H7 (cell line): ENCODE measurements around the gene CFD. TPM values are rescaled to one million over a fixed set of nuclear protein-coding genes. Genes with fewer than 3 reads are reported as not detected.
"Not testable (repeated sequence)": the region's sequence is repeated elsewhere in the genome, so short reads cannot be mapped to it uniquely, and the experiment has no call there.

ENCODE experiments used
- DNase-seq: peaks from one replicate; pipeline ENCODE4 v3.0.0; 2012
- H3K27me3 ChIP-seq: 2 replicates; pipeline ENCODE4 v1.6.0; 2011; ENCODE audit warnings: mild to moderate bottlenecking, low read length; ENCODE audit not compliant: control insufficient read depth, insufficient read depth
- H3K36me3 ChIP-seq: replicated peaks from 2 replicates; pipeline ENCODE4 v1.5.1; 2011; ENCODE audit warnings: low read length; ENCODE audit not compliant: control insufficient read depth, insufficient read depth
- H3K4me3 ChIP-seq: 2 replicates; pipeline ENCODE4 v1.5.1; 2011; ENCODE audit warnings: low read depth, mild to moderate bottlenecking, control low read depth, low read length, moderate library complexity; ENCODE audit not compliant: insufficient read depth
- total RNA-seq: library from RNA; depleted of rRNA; stranded (reverse); fragments of >200 nt; shearing (Covaris generic); gene quantifications from 2 replicates; pipeline ENCODE4 v1.2.3, GENCODE V29; 2014

CFD gene
- total RNA-seq, 1 experiment from 2014 or later = 1.4 TPM

DNA sequence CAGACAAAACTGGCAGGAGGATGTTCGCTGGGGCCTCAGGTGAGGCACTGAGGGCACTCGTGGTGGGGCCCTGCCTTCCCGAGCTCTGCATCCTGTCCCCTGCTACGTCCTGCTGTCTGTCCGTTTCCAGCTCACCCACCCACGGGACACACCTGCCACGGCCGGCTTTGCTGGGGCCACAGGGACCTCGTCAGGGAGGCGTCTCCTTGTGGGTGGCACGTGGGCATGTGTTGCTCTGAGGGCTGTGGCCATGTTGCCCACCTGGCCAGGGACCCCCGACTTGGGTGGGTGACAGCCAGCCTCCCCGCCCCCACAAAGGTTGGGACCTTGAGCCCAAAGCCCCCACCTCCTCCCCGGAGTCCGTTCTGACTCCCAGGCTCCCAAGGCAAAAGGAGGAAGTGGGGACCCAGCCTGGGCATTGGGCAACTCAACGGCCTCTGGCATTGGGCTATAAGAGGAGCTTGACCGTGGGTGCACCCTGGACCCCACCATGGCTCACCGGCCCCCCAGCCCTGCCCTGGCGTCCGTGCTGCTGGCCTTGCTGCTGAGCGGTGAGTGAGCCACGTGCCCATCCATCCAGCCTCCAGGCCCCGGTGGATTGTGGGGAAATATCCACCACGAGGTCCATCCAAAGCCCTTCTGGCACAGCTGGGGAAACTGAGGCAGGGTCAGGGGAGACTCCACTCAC, 18.8 kb upstream of the CFD start, which contains the start of gene PRTN3:
PRTN3 (plus strand) TSS at position 481 of the 688 bp plus-strand sequence; CDS start at position 491, 10 bp downstream.
- Histone ChIP-seq H3K4me3 (no peak within 1 kb of the TSS), H3K36me3 (no peaks in the 10 kb centered on the region), H3K27me3 (peaks cover 15% of the 10 kb centered on the region)
- DNase-seq = no peak

- not testable (repeated sequence) for DNase-seq, H3K36me3 ChIP-seq, H3K4me3 ChIP-seq
- peaks cover 15% of the 10 kb centered on the region for H3K27me3 ChIP-seq
Measured at GRCh38 chr19:842802-843179, 16.7 kb upstream of the CFD start.

DNA sequence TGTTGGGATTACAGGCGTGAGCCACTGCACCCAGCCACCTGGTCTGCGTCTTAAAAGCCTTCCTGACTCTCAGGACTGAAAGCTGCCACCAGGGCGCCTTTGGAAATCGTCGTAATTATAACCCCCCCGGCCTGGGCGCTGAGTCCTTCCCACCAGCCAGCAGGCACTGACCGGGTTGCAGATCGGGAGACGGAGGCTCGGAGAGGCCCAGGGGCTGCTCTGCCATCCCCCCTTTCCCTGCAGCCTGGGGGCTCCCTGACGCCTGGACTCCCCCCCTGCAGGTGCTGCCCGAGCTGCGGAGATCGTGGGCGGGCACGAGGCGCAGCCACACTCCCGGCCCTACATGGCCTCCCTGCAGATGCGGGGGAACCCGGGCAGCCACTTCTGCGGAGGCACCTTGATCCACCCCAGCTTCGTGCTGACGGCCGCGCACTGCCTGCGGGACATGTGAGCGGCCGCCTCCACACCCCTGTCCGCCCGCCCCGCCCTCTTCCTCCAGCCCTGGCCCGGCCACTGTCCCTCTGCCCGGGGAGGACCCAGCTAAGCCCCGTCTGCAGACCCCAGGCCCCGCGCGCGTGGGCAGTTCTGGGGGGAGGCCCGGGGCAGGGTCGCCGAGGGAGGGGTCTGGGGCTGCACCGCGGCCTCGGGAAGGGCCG, 16.2 kb upstream of the CFD start:
- peak; percentile 87 for DNase-seq
- no peaks in the 10 kb centered on the region for H3K36me3 ChIP-seq
- peaks cover 15% of the 10 kb centered on the region for H3K27me3 ChIP-seq
- H3K4me3 ChIP-seq = peak overlapping the region; percentile 32

DNA sequence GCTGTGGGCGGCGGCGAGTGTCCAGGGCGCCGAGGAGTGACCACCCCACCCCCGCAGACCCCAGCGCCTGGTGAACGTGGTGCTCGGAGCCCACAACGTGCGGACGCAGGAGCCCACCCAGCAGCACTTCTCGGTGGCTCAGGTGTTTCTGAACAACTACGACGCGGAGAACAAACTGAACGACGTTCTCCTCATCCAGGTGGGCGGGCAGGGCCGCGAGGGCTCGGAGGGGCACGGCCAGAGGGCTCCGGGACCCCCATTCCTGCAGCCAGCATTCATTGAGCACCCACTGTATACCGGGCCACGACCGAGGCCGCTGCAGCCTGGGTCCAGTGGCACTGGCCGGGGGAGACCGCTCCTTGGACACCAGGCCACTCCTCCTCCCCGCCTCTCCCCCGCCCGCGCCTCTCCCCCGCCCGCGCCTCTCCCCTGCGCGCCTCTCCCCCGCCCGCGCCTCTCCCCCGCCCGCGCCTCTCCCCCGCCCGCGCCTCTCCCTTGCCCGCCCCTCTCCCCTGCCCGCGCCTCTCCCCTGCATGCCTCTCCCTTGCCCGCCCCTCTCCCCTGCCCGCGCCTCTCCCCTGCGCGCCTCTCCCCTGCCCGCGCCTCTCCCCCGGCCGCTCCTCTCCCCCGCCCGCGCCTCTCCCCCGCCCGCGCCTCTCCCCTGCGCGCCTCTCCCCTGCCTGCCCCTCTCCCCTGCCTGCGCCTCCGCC, 15.5 kb upstream of the CFD start:
- Histone ChIP-seq H3K27me3 (peaks cover 15% of the 10 kb centered on the region), H3K36me3 (no peaks in the 10 kb centered on the region), H3K4me3 (peak overlapping the region; percentile 32)
- peak; percentile 73 for DNase-seq

- DNase-seq = peak; percentile 74
- H3K36me3 ChIP-seq = no peaks in the 10 kb centered on the region
Measured at GRCh38 chr19:844546-844971, 14.9 kb upstream of the CFD start.

DNA sequence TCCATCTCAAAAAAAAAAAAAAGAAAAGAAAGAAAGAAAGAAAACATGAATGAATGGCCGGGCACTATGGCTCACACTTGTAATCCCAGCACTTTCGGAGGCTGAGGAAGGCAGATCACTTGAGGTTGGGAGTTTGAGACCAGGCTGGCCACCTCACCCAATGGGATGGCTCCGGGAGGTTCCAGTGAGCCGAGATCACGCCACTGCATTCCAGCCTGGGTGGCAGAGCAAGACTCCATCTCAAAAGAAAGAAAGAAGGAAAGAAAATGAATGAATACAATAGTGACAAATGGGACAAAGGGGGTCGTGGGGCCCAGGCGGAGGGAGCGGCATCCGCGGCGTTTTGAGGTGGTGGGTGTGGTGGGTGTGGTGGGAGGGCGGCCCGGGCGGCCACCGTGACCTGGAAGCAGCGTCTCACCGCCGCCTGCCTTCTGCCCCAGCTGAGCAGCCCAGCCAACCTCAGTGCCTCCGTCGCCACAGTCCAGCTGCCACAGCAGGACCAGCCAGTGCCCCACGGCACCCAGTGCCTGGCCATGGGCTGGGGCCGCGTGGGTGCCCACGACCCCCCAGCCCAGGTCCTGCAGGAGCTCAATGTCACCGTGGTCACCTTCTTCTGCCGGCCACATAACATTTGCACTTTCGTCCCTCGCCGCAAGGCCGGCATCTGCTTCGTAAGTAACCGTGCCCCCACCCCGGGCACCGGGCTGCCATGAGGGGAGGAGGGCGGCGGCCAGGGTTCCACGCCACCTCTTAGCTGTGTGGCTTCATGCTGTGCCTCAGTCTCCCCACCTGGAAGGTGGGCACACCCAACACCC, 13.6 kb upstream of the CFD start:
- H3K27me3 ChIP-seq = peaks cover 15% of the 10 kb centered on the region
- no peak for DNase-seq
- no peak overlapping the region for H3K4me3 ChIP-seq
- H3K36me3 ChIP-seq = no peaks in the 10 kb centered on the region

More at GRCh38 chr19:844546-844971, 14.9 kb upstream of the CFD start:
- Histone ChIP-seq H3K27me3 (peaks cover 15% of the 10 kb centered on the region), H3K4me3 (no peak overlapping the region)

DNA sequence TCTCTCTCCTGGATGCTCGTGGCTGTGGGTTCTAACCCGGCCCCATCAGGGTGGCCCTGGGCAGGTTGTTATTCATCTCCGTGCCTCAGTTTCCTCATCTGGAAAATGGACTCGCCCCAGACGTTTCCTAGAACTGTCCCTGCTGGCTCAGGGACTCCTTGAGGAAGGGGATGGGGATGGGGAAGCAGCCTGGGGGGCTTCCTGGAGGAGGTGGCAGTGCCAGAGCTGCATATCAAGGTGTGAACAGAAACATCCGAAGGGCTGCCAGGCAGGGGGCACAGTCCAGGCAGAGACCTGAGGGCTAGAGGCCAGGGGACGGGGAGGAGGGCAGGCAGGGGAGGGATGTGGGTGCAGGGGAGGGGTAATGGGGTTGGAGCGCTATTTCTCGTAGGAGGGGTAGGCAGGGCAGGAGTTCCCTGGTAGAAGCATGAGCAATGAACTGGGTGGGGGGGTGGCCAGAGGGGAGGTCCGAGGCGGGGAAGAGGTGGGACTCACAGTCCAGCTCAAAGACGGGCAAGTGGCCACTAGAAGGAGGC, 11.0 kb upstream of the CFD start:
- Histone ChIP-seq H3K36me3 (no peaks in the 10 kb centered on the region), H3K4me3 (no peak overlapping the region), H3K27me3 (peaks cover 9% of the 10 kb centered on the region)
- no peak for DNase-seq

GRCh38 chr19:849195-849594, 10.3 kb upstream of the CFD start:
- H3K27me3 ChIP-seq = not testable (repeated sequence)

DNA sequence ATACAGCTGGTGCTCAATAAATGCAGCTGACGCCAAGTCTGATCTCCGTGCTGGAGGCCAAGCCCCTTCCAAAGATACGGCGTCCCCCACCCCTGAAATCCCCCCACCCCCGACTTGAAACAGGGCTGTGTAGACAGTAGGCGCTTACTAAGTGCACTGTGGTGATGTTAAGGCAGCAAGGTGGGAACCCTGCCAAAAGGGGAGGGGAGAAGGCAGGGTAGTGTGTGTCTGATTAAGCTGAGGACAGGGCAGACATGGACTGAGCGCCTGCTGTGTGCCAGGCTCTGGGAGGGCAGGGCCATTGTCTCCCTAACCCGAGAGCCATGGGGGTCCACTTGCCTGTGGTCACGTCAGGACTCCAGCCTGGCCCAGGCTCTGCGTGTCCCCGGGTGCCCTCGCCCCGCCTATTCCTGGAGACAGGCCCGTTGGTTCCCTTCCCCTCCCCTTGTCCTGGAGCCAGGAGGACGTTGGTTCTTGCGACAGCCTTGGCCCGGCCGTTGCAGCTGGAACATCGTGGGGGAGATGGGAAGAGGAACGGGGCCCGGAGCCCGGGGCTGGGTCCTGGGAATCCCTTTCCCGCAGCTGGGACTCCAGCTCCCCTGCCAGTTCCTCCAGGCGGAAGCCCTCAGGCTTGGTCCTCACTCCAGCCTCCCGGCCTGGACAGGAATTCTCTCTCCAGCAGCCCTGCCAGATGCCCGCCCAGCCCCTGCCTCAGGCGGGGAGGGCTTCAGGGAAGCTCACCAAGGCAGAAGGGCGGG, 9.1 kb upstream of the CFD start:
- peak; percentile 77 for DNase-seq
- H3K27me3 ChIP-seq = no peaks in the 10 kb centered on the region
- H3K36me3 ChIP-seq = no peaks in the 10 kb centered on the region
- H3K4me3 ChIP-seq = no peak overlapping the region

More at GRCh38 chr19:849195-849594, 10.3 kb upstream of the CFD start:
- not testable (repeated sequence) for H3K4me3 ChIP-seq, H3K36me3 ChIP-seq, DNase-seq

GRCh38 chr19:850979-851335, 8.5 kb upstream of the CFD start:
- Histone ChIP-seq H3K36me3 (no peaks in the 10 kb centered on the region), H3K4me3 (no peak overlapping the region), H3K27me3 (no peaks in the 10 kb centered on the region)
- no peak for DNase-seq

DNA sequence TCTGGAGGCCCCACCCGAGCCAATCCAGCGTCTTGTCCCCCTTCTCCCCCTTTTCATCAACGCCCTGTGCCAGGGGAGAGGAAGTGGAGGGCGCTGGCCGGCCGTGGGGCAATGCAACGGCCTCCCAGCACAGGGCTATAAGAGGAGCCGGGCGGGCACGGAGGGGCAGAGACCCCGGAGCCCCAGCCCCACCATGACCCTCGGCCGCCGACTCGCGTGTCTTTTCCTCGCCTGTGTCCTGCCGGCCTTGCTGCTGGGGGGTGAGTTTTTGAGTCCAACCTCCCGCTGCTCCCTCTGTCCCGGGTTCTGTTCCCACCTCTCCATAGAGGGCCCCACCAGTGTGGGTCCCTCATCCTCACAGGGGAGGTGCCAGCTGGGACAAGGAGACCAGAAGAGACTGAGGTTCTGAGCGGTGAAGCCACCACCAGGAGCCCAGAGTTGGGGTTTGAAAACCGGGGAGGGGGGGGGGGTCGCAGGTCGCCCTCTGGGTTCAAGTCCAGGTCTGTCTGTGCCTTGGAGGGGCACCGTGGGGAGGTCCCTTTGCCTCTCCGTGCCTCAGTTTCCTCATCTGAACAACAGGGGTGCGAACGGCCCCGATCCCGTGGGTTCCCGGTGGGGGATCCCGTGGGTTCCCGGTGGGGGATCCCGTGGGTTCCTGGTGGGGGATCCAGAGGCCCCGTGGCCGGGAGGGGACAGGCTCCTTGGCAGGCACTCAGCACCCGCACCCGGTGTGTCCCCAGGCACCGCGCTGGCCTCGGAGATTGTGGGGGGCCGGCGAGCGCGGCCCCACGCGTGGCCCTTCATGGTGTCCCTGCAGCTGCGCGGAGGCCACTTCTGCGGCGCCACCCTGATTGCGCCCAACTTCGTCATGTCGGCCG, 7.1 kb upstream of the CFD start, which contains the start of gene ELANE:
ELANE (plus strand) TSS at position 168 of the 878 bp plus-strand sequence; CDS start at position 194, 26 bp downstream.
- no peak for DNase-seq
- no peaks in the 10 kb centered on the region for H3K27me3 ChIP-seq
- H3K36me3 ChIP-seq = no peaks in the 10 kb centered on the region
- H3K4me3 ChIP-seq = no peak within 1 kb of the TSS

- Histone ChIP-seq H3K27me3 (no peaks in the 10 kb centered on the region), H3K36me3 (no peaks in the 10 kb centered on the region), H3K4me3 (no peak overlapping the region)
- DNase-seq = no peak
Measured at GRCh38 chr19:853014-853585, 6.4 kb upstream of the CFD start.
